HG03060 (cell line): ENCODE measurements around the gene SPG7.

Experiments
- ATAC-seq: cut with Tn5 transposase; IDR thresholded peaks from one replicate; pipeline ENCODE4 v1.9.1; 2021; ENCODE audit warnings: low read depth, moderate number of reproducible peaks; ENCODE audit not compliant: unreplicated experiment

SPG7 gene

GRCh38 chr16:89545044-89545830, 37.0 kb downstream of the SPG7 start:
- no peak for ATAC-seq

- ATAC-seq, result no peak
Observed at GRCh38 chr16:89545831-89546574, 37.8 kb downstream of the SPG7 start.

GRCh38 chr16:89546781-89547180, 38.6 kb downstream of the SPG7 start:
- no peak for ATAC-seq

- no peak for ATAC-seq
Observed at GRCh38 chr16:89547291-89547690, 39.1 kb downstream of the SPG7 start.

- ATAC-seq, result no peak
Observed at GRCh38 chr16:89547860-89548259, 39.7 kb downstream of the SPG7 start.

GRCh38 chr16:89548344-89549006, 40.3 kb downstream of the SPG7 start:
- ATAC-seq, result no peak

GRCh38 chr16:89549007-89549700, 41.0 kb downstream of the SPG7 start:
- ATAC-seq, result no peak

GRCh38 chr16:89550421-89551007, 42.3 kb downstream of the SPG7 start:
- no peak for ATAC-seq

- ATAC-seq, result no peak
Observed at GRCh38 chr16:89552329-89552728, 44.1 kb downstream of the SPG7 start.

- ATAC-seq, result no peak
Observed at GRCh38 chr16:89552913-89553312, 44.7 kb downstream of the SPG7 start.

- ATAC-seq, result no peak
Observed at GRCh38 chr16:89553733-89554132, 45.5 kb downstream of the SPG7 start.

- ATAC-seq, result no peak
Observed at GRCh38 chr16:89554343-89554742, 46.1 kb downstream of the SPG7 start.

- no peak for ATAC-seq
Observed at GRCh38 chr16:89555265-89555664, 47.1 kb downstream of the SPG7 start.

GRCh38 chr16:89555780-89556179, 47.6 kb downstream of the SPG7 start:
- no peak for ATAC-seq

GRCh38 chr16:89556750-89557689, 48.8 kb downstream of the SPG7 start:
- no peak for ATAC-seq

GRCh38 chr16:89557690-89558490, 49.7 kb downstream of the SPG7 start:
- no peak for ATAC-seq

- peak; percentile 65 for ATAC-seq
Observed at GRCh38 chr16:89560378-89561141, 52.4 kb downstream of the SPG7 start, which contains the start of gene RPL13. TSS of gene RPL13 (plus strand) at chr16:89560682. CDS start at chr16:89560960, 278 bp downstream.
